ENCODE measurements around the gene IFT20.

- no peak for TF ChIP-seq CEBPZ (IDR thresholded peaks at IDR 0.05; ENCODE audit: borderline replicate concordance, low read depth, low read length)
- no peak for TF ChIP-seq MAX (CRISPR knock-in tag; IDR thresholded peaks at IDR 0.05)
- no peak for TF ChIP-seq POU5F1 (IDR thresholded peaks at IDR 0.05; ENCODE audit: borderline replicate concordance, low read depth, low read length, partially characterized antibody)
- TF ChIP-seq CTCF (IDR thresholded peaks at IDR 0.05 in 2 of 3, conservative IDR thresholded peaks at IDR 0.05 in 1 of 3; ENCODE audit: insufficient read depth in 2 of 3, low read depth in 1 of 3, low read length in 3 of 3): no peak
- TF ChIP-seq EP300 (IDR thresholded peaks at IDR 0.05; ENCODE audit: low read length): no peak
- no peak for TF ChIP-seq MEF2A (IDR thresholded peaks at IDR 0.05; ENCODE audit: control insufficient read depth, low read depth, low read length)
- no peak for TF ChIP-seq SPI1 (IDR thresholded peaks at IDR 0.05; ENCODE audit: borderline replicate concordance, low read depth, low read length)
- TF ChIP-seq STAG1 (CRISPR knock-in tag; IDR thresholded peaks at IDR 0.05; ENCODE audit: borderline replicate concordance): no peak
- no peak for TF ChIP-seq ATF6 (CRISPR knock-in tag; IDR thresholded peaks at IDR 0.05)
- no peak for TF ChIP-seq ZFPM2 (CRISPR knock-in tag; IDR thresholded peaks at IDR 0.05)
- no peak for TF ChIP-seq MNT (conservative IDR thresholded peaks at IDR 0.05)
These were observed 22.6 kb upstream of the IFT20 start for GRCh38 chr17:28357901-28358197.

Measured in K562 (cell line).